Neural cell (in vitro differentiated cells): ENCODE results near the gene CRB3. TPM values are rescaled to one million over a fixed set of nuclear protein-coding genes. Genes with fewer than 3 reads are reported as not detected.

Source experiments
- H2AFZ ChIP-seq: fragments of 200-600, 300-800 bp; sonication (generic), shearing (Covaris generic); 2 replicates; pipeline ENCODE4 v1.6.0; 2014; ENCODE audit warnings: low read depth, mild to moderate bottlenecking, antibody characterized with exemption, low read length, moderate library complexity
- H3F3A ChIP-seq: fragments of 200-600 bp; shearing (Covaris generic); 2 replicates; pipeline ENCODE4 v1.6.1; 2016; ENCODE audit warnings: mild to moderate bottlenecking, moderate library complexity, mixed read lengths, antibody characterized with exemption, low read length; ENCODE audit not compliant: insufficient read depth, poor library complexity, severe bottlenecking
- H3K27ac ChIP-seq: fragments of 200-600, 300-800 bp; sonication (generic), shearing (Covaris generic); 2 replicates; pipeline ENCODE4 v1.5.1; 2014; ENCODE audit warnings: mild to moderate bottlenecking, low read length, moderate library complexity
- H3K27me3 ChIP-seq: fragments of 300-800, 200-600 bp; sonication (generic), shearing (Covaris generic); 2 replicates; pipeline ENCODE4 v1.6.0; 2014; ENCODE audit warnings: mild to moderate bottlenecking, low read depth, low read length, moderate library complexity; ENCODE audit not compliant: insufficient read depth
- H3K36me3 ChIP-seq: fragments of 300-800, 200-600 bp; sonication (generic), shearing (Covaris generic); 2 replicates; pipeline ENCODE4 v1.5.1; 2014; ENCODE audit warnings: mild to moderate bottlenecking, antibody characterized with exemption, low read length, moderate library complexity; ENCODE audit not compliant: insufficient read depth
- H3K4me2 ChIP-seq: fragments of 300-800, 200-600 bp; sonication (generic), shearing (Covaris generic); 2 replicates; pipeline ENCODE4 v1.6.0; 2014; ENCODE audit warnings: mild to moderate bottlenecking, low read length
- H3K4me3 ChIP-seq: fragments of 300-800, 200-600 bp; sonication (generic), shearing (Covaris generic); 2 replicates; pipeline ENCODE4 v1.5.1; 2014; ENCODE audit warnings: mild to moderate bottlenecking, low read length, moderate library complexity
- H3K79me2 ChIP-seq: fragments of 200-600 bp; shearing (Covaris generic); replicated peaks from 2 replicates; pipeline ENCODE4 v1.6.0; 2014; ENCODE audit warnings: mild to moderate bottlenecking, low read length, moderate library complexity; ENCODE audit not compliant: insufficient read depth
- H3K9ac ChIP-seq: fragments of 300-800, 200-600 bp; sonication (generic), shearing (Covaris generic); 2 replicates; pipeline ENCODE4 v1.6.1; 2016; ENCODE audit warnings: mild to moderate bottlenecking, low read length, mixed read lengths
- H3K9me2 ChIP-seq: fragments of 200-600 bp; shearing (Covaris generic); 2 replicates; pipeline ENCODE4 v1.6.1; 2016; ENCODE audit warnings: mild to moderate bottlenecking, low read length, mixed read lengths; ENCODE audit not compliant: insufficient read depth
- H3K9me3 ChIP-seq: fragments of 200-600, 300-800 bp; sonication (generic), shearing (Covaris generic); 2 replicates; pipeline ENCODE4 v1.6.1; 2016; ENCODE audit warnings: mild to moderate bottlenecking, mixed run types, low read length, moderate library complexity, mixed read lengths
- H4K20me1 ChIP-seq: fragments of 200-600 bp; shearing (Covaris generic); 2 replicates; pipeline ENCODE4 v1.6.1; 2016; ENCODE audit warnings: mild to moderate bottlenecking, mixed run types; ENCODE audit not compliant: insufficient read depth
- CTCF ChIP-seq: fragments of 450-650 bp; IDR thresholded peaks from 2 replicates; pipeline ENCODE4 v1.5.1; 2014; ENCODE audit warnings: antibody characterized with exemption, mild to moderate bottlenecking, moderate library complexity; ENCODE audit not compliant: poor library complexity, severe bottlenecking
- EP300 ChIP-seq: fragments of 450-650 bp; conservative IDR thresholded peaks from 2 replicates; pipeline ENCODE4 v1.6.1; 2014; ENCODE audit warnings: antibody characterized with exemption, mild to moderate bottlenecking, moderate library complexity; ENCODE audit not compliant: poor library complexity, severe bottlenecking
- EZH2 ChIP-seq: fragments of 200-600, 300-800 bp; shearing (Covaris generic), sonication (generic); IDR thresholded peaks from 2 replicates; pipeline ENCODE4 v1.6.1; 2014; ENCODE audit warnings: antibody characterized with exemption, low read length, borderline replicate concordance, mild to moderate bottlenecking; ENCODE audit not compliant: insufficient read depth, poor library complexity, severe bottlenecking
- MXI1 ChIP-seq: fragments of 450-650 bp; conservative IDR thresholded peaks from 2 replicates; pipeline ENCODE4 v1.6.1; 2014; ENCODE audit warnings: antibody characterized with exemption, mild to moderate bottlenecking; ENCODE audit not compliant: poor library complexity, severe bottlenecking
- POLR2AphosphoS5 ChIP-seq: IDR thresholded peaks from 2 replicates; pipeline ENCODE4 v1.6.1; 2012
- RAD21 ChIP-seq: fragments of 450-650 bp; conservative IDR thresholded peaks from 2 replicates; pipeline ENCODE4 v1.6.1; 2014; ENCODE audit warnings: antibody characterized with exemption, mild to moderate bottlenecking, moderate library complexity
- REST ChIP-seq: IDR thresholded peaks from 2 replicates; pipeline ENCODE4 v1.6.1; 2012; ENCODE audit warnings: borderline replicate concordance
- SMC3 ChIP-seq: fragments of 450-650 bp; conservative IDR thresholded peaks from 2 replicates; pipeline ENCODE4 v1.6.1; 2014; ENCODE audit warnings: antibody characterized with exemption, mild to moderate bottlenecking, moderate library complexity; ENCODE audit not compliant: poor library complexity
- TAF1 ChIP-seq: IDR thresholded peaks from 2 replicates; pipeline ENCODE4 v1.6.1; 2012; ENCODE audit warnings: low read depth
- polyA plus RNA-seq: library from polyadenylated mRNA; depleted of rRNA; stranded (reverse); fragments of >200 nt; gene quantifications from 2 replicates; pipeline ENCODE4 v1.2.3, GENCODE V29; 2014

Gene CRB3
- polyA plus RNA-seq, 1 donor from 2014 or later = 0.43 TPM

- Histone ChIP-seq H3K27ac (no peak overlapping the region), H3F3A (no peaks in the 10 kb centered on the region), H2AFZ (no peak overlapping the region), H3K79me2 (no peaks in the 10 kb centered on the region), H4K20me1 (no peaks in the 10 kb centered on the region), H3K9me3 (no peaks in the 10 kb centered on the region), H3K4me2 (no peak overlapping the region), H3K9me2 (no peaks in the 10 kb centered on the region), H3K36me3 (no peaks in the 10 kb centered on the region), H3K4me3 (no peak overlapping the region), H3K9ac (no peak overlapping the region), H3K27me3 (no peaks in the 10 kb centered on the region)
- no peak for TF ChIP-seq CTCF
- no peak for TF ChIP-seq EZH2
- TF ChIP-seq POLR2AphosphoS5 = no peak
- TF ChIP-seq MXI1 = no peak
- no peak for TF ChIP-seq EP300
- TF ChIP-seq TAF1 = no peak
- no peak for TF ChIP-seq SMC3
- TF ChIP-seq REST = no peak
- TF ChIP-seq RAD21 = no peak
Observed at GRCh38 chr19:6429419-6430221, 34.5 kb upstream of the CRB3 start.

GRCh38 chr19:6431891-6432290 is 32.2 kb upstream of the CRB3 start:
- H2AFZ ChIP-seq = no peak overlapping the region
- no peaks in the 10 kb centered on the region for H3K27me3 ChIP-seq
- no peaks in the 10 kb centered on the region for H3F3A ChIP-seq
- TF ChIP-seq SMC3 = no peak
- TF ChIP-seq MXI1 = no peak
- TF ChIP-seq EP300 = no peak
- no peak for TF ChIP-seq RAD21
- TF ChIP-seq CTCF = no peak
- no peak for TF ChIP-seq TAF1
- no peak for TF ChIP-seq EZH2
- TF ChIP-seq POLR2AphosphoS5 = no peak
- H3K4me3 ChIP-seq = no peak overlapping the region
- H3K9me2 ChIP-seq = no peaks in the 10 kb centered on the region
- no peaks in the 10 kb centered on the region for H3K36me3 ChIP-seq
- no peak overlapping the region for H3K9ac ChIP-seq
- no peak overlapping the region for H3K27ac ChIP-seq
- no peaks in the 10 kb centered on the region for H3K79me2 ChIP-seq
- no peak overlapping the region for H3K4me2 ChIP-seq
- H4K20me1 ChIP-seq = no peaks in the 10 kb centered on the region
- no peaks in the 10 kb centered on the region for H3K9me3 ChIP-seq
